SU-DHL-6 (cell line): ENCODE results near the gene RHBDL2.
"Not testable (repeated sequence)": the region's sequence is repeated elsewhere in the genome, so short reads cannot be mapped to it uniquely, and the experiment has no call there.

ENCODE experiments used
- H2AFZ ChIP-seq: fragments of 200-600 bp; sonication (generic); 2 replicates; pipeline ENCODE4 v1.6.1; 2014; ENCODE audit warnings: low read depth, mild to moderate bottlenecking, moderate library complexity, mixed read lengths, antibody characterized with exemption, low read length; ENCODE audit not compliant: severe bottlenecking
- H3F3A ChIP-seq: fragments of 200-600 bp; shearing (Covaris generic); 2 replicates; pipeline ENCODE4 v1.6.0; 2016; ENCODE audit warnings: antibody characterized with exemption, mild to moderate bottlenecking; ENCODE audit not compliant: insufficient read depth
- H3K27ac ChIP-seq: fragments of 200-600 bp; sonication (generic); 2 replicates; pipeline ENCODE4 v1.5.1; 2016; ENCODE audit warnings: low read depth, mild to moderate bottlenecking, low read length, moderate library complexity, mixed read lengths
- H3K27me3 ChIP-seq: fragments of 200-600 bp; sonication (generic), shearing (Covaris generic); 2 replicates; pipeline ENCODE4 v1.6.0; 2014; ENCODE audit warnings: mild to moderate bottlenecking, low read length
- H3K36me3 ChIP-seq: fragments of 200-600 bp; sonication (generic); 2 replicates; pipeline ENCODE4 v1.6.1; 2014; ENCODE audit warnings: mild to moderate bottlenecking, low read length, mixed read lengths
- H3K4me2 ChIP-seq: fragments of 300-600, 200-600 bp; shearing (Covaris generic), sonication (generic); 2 replicates; pipeline ENCODE4 v1.6.0; 2014; ENCODE audit warnings: low read length, low read depth, mild to moderate bottlenecking; ENCODE audit not compliant: poor library complexity, severe bottlenecking
- H3K4me3 ChIP-seq: fragments of 200-600 bp; sonication (generic); 2 replicates; pipeline ENCODE4 v1.5.1; 2014; ENCODE audit warnings: antibody characterized with exemption, low read length, mild to moderate bottlenecking, mixed read lengths; ENCODE audit not compliant: insufficient read depth, poor library complexity, severe bottlenecking
- H3K79me2 ChIP-seq: fragments of 200-600 bp; sonication (generic); 2 replicates; pipeline ENCODE4 v1.6.1; 2014; ENCODE audit warnings: mild to moderate bottlenecking, low read length, moderate library complexity; ENCODE audit not compliant: insufficient read depth
- H3K9ac ChIP-seq: fragments of 200-600 bp; sonication (generic); 2 replicates; pipeline ENCODE4 v1.7.0; 2014; ENCODE audit warnings: mild to moderate bottlenecking, low read length
- H3K9me2 ChIP-seq: fragments of 200-600 bp; sonication (generic); replicated peaks from 2 replicates; pipeline ENCODE4 v1.6.1; 2014; ENCODE audit warnings: low read length; ENCODE audit not compliant: insufficient read depth
- H3K9me3 ChIP-seq: fragments of 200-600 bp; sonication (generic); 2 replicates; pipeline ENCODE4 v1.6.1; 2014; ENCODE audit warnings: low read length, mixed read lengths; ENCODE audit not compliant: insufficient read depth
- H4K20me1 ChIP-seq: fragments of 200-600 bp; sonication (generic); 2 replicates; pipeline ENCODE4 v1.6.1; 2014; ENCODE audit warnings: low read depth, mild to moderate bottlenecking, antibody characterized with exemption, low read length, moderate library complexity, mixed read lengths
- CTCF ChIP-seq: fragments of 200-600 bp; sonication (generic); IDR thresholded peaks from one replicate; pipeline ENCODE4 v1.5.1; 2017; ENCODE audit warnings: antibody characterized with exemption, mild to moderate bottlenecking, low read length, moderate library complexity; ENCODE audit not compliant: insufficient read depth, poor library complexity, severe bottlenecking
- EZH2phosphoT487 ChIP-seq: fragments of 200-600 bp; sonication (generic), shearing (Covaris generic); conservative IDR thresholded peaks from 2 replicates; pipeline ENCODE4 v1.6.1; 2018; ENCODE audit warnings: mild to moderate bottlenecking, antibody characterized with exemption, low read length, moderate library complexity, mixed read lengths

RHBDL2 gene

GRCh38 chr1:38973659-38974437, 32.2 kb upstream of the RHBDL2 start:
- Histone ChIP-seq H3K79me2 (no peaks in the 10 kb centered on the region), H4K20me1 (no peaks in the 10 kb centered on the region), H3K9me3 (no peaks in the 10 kb centered on the region), H3K9ac (no peak overlapping the region), H3K36me3 (no peaks in the 10 kb centered on the region), H3K4me3 (no peak overlapping the region), H3K4me2 (no peak overlapping the region), H3F3A (no peaks in the 10 kb centered on the region), H3K9me2 (no peaks in the 10 kb centered on the region), H3K27ac (no peak overlapping the region), H2AFZ (no peak overlapping the region), H3K27me3 (no peaks in the 10 kb centered on the region)
- TF ChIP-seq EZH2phosphoT487 (no peak), CTCF (no peak)

DNA sequence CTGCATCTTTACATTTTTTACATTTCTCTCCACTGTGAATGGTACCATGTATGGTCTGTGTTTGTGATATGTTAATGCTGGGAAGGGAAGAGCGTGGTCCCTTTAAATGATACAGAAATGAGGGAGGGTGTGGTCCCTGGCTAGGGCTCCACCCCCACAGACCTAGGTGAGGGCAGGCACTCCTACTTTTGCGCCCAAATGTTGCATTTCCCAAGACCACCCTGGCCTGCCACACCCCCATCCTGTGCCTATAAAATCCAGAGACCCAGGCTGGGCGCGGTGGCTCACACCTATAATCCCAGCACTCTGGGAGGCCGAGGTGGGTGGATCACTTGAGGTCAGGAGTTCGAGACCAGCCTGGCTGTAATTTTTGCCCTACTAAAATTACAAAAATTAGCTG, 31.5 kb upstream of the RHBDL2 start:
- not testable (repeated sequence) for H3K27ac ChIP-seq, H3K9me3 ChIP-seq, H3K9me2 ChIP-seq, H3K27me3 ChIP-seq, H2AFZ ChIP-seq, H4K20me1 ChIP-seq, H3F3A ChIP-seq, H3K4me2 ChIP-seq, H3K36me3 ChIP-seq, H3K9ac ChIP-seq, H3K4me3 ChIP-seq, H3K79me2 ChIP-seq

DNA sequence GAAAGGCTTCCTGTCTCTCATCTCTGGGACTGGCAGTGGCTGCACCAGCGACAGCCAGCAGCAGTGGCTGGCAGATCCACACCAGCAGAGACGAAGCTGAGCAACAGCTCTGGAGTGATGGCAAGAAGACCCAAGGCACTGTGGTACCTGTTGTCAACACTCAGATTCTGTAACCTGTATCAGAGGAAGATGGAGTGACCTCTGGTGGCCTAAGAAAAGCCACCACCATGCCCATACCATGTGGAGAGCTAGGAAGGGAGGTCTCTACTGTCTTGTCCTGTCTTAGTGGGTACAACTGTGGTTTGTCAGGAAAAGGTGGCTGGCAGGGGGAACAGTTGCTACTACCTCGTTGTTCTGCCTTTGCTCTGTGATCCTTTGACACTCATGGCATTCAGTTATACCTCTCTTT, 22.5 kb upstream of the RHBDL2 start:
- no peaks in the 10 kb centered on the region for H3K9me2 ChIP-seq
- no peaks in the 10 kb centered on the region for H3K27me3 ChIP-seq
- H3K4me3 ChIP-seq, result no peak overlapping the region
- no peaks in the 10 kb centered on the region for H3K9me3 ChIP-seq
- TF ChIP-seq EZH2phosphoT487, result no peak
- TF ChIP-seq CTCF, result no peak
- H4K20me1 ChIP-seq, result no peaks in the 10 kb centered on the region
- H3K36me3 ChIP-seq, result no peaks in the 10 kb centered on the region
- no peak overlapping the region for H3K27ac ChIP-seq
- H3F3A ChIP-seq, result no peaks in the 10 kb centered on the region
- H3K9ac ChIP-seq, result no peak overlapping the region
- H3K79me2 ChIP-seq, result no peaks in the 10 kb centered on the region
- H2AFZ ChIP-seq, result no peak overlapping the region
- no peak overlapping the region for H3K4me2 ChIP-seq

DNA sequence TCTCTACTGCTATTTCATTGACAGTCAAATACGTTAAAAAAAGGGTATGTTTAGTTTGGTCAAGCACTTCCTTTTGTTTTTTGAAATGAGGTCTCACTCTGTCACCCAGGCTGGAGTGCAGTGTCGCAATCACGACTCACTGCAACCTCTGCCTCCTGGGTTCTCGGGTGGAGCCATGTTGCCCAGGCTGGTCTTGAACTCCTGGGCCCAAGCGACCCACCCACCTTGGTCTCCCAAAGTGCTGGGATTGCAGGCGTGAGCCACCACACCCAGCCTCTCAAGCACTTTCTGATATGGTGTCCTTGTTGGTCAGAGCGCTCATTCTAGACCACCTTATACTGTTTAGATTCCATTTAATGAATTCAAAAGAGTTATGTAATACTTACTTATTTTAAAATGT, 20.9 kb upstream of the RHBDL2 start:
- H3K9ac ChIP-seq, result no peak overlapping the region
- no peak overlapping the region for H3K27ac ChIP-seq
- H2AFZ ChIP-seq, result no peak overlapping the region

More for the DNA sequence above, 20.9 kb upstream of the RHBDL2 start:
- Histone ChIP-seq H3K36me3 (no peaks in the 10 kb centered on the region), H3F3A (no peaks in the 10 kb centered on the region), H3K9me2 (no peaks in the 10 kb centered on the region), H4K20me1 (no peaks in the 10 kb centered on the region), H3K4me2 (no peak overlapping the region), H3K4me3 (no peak overlapping the region), H3K27me3 (no peaks in the 10 kb centered on the region), H3K79me2 (no peaks in the 10 kb centered on the region), H3K9me3 (no peaks in the 10 kb centered on the region)
- TF ChIP-seq CTCF (no peak), EZH2phosphoT487 (no peak)
